Activated T-helper 9 cell treated with anti-CD3 and anti-CD28 coated beads, Interleukin-2, amount 50 U/mL, for 16 hours (primary cell): ENCODE results near the gene MAL.

Source experiments
- DNase-seq: peaks from one replicate; pipeline ENCODE4 v3.0.0-alpha.2; 2020; ENCODE audit warnings: low read depth

MAL gene

GRCh38 chr2:95016616-95017015 is 8.9 kb upstream of the MAL start:
- DNase-seq: no peak

- no peak for DNase-seq
Measured at GRCh38 chr2:95017071-95017501, 8.4 kb upstream of the MAL start.

DNA sequence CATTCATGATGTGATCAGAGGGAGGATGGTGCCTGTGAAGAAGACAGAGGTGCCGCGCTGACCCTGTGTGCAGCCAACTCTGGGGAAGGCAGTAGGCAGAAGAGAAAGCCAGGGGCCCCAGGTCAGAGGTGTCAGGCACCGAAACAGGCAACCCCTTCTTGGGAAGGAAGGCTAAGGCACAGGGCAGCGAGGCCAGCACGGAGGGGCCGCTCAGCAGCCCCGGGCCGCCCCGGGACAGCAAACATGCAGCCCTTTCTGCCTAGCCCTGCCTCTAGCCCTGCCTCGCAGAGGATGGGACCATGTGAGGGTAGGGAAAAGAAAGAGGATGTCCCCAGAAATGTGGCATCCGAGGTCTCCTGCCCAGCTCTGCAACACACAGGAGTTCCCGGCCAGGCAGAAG is 7.7 kb upstream of the MAL start:
- no peak for DNase-seq

DNA sequence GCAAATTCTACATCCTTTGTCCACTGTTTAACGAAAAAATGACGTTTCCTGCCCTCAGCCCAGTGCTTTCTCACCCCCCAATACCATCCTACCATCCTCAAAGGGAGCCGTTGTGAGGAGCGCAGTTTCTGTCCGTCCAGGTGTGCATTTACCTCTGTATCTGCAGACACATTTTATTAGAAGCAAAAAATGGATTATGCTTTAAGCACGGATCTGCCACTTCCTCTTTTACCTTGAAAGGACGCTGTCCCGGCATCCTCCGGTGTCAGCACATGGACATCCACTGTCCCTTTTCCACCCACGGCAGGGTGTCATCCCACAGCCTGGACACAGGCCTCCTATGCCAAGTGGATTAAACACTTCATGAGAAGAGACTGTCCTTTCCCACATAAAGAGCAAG is 7.2 kb upstream of the MAL start:
- DNase-seq: no peak

DNA sequence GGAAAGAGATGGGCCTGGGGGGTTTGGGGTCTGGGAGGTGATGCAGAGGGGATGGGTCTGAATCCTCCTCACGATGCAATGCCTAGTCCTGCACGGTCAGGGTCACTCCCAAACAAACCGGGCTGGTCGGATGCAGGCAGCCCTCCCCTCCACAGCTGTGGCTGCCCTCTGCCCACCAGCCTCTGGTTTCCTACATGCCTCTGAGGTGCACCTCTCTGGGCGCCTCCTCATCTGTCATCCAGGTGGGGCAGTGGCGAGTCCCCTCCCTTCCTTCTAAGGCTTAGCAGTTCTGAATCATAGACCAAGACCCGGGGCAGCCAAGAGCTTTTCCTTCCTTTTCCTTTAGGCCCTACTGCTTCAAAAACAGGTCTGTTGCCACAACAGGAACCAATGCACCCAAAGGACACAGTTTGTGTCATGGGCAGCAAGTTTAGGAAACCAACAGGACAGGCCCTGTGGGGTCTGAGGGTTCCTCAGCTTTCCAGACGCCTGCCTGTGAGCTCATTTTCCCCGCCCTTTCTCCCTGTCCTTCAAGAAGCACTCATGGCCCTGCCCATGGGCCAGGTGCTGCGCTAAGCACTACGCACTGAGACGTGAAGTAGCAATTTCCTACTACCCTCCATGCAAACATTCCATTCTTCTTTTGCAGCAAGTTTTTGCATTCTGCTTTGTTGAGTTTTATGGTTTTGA is 6.5 kb upstream of the MAL start:
- no peak for DNase-seq

DNA sequence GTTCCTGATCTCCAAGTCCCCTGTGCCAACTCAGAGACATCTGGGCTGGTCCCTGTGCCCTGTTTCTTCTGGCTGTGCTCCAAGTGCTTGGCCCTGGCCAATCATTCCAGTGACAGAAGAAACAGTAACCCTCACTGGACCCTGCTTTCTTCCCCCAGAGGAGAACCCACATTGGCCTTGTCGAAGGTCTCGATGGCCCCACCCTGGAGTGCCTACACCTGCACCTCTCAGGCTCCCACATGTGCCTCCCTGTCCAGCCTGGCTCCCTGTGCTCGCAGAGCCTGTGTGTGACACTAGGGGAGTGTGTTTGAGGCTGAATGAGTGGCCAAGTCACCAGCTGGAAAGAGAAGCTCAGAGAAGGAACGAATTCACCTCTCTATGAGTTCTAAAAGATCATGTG is 5.9 kb upstream of the MAL start:
- no peak for DNase-seq

GRCh38 chr2:95020275-95021022 is 5.1 kb upstream of the MAL start:
- DNase-seq: no peak

DNA sequence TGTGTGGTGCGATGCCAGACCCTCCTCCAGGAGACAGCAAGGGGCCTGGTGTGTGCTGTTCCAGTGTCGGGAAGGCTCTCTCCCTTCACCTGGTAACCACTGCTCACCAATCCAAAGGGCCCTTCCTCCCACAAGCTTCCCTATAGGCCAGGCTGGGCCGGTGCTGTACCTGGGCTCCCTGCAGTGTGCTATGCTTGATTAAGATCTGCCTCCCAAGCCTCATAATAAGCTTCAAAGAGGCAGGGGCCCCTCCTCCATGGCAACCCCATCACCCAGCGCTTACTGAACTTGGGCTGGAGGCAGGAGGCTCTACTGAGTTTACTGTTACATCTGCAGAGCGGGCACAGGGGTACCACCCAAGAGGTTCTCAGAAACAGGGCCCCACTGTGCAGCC is 4.5 kb upstream of the MAL start:
- DNase-seq: no peak

- DNase-seq: no peak
Measured at GRCh38 chr2:95021847-95022246, 3.7 kb upstream of the MAL start.

DNA sequence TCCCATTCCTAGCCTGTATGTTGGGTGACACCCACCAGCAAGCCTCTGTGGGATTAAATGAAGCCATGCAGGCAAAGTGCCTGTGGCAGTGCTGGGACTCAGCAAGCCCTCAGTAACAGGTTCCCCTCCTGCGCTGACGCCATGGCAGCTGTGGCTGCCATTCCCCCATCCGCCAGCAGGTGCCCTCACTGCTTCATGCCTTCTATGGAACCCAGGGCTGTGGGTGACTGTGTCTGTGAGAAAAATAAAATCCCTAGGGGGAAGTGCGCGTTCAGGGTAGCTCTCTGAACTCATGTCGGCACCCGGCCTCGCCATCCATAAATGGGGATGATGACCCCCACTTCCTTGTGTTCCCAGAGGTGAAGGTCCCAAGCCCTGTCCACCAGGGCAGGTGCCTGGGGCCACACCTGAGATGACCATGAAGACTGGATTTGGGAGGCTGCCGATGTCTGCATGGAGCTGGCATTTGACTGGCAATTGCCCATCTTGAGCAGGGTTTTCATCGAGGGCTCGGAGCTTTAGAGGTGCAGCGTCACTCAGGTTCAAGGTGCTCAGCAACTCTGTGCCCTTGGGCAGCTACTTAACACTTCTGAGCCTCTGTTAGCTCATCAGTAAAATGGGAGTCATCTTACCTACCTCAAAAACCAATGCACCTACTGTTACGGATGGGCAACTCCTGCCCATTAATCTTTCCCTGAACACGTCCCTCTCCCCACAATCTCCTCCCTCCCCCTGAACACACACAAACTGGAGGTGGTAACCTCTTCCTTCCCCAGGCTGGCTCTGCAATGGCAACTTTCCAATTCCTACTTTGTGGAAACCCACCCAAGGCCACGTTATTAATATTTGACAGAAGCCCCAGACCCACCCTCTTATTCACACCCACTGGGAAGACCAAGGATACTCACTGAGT is 2.9 kb upstream of the MAL start:
- peak; percentile 72 for DNase-seq

DNA sequence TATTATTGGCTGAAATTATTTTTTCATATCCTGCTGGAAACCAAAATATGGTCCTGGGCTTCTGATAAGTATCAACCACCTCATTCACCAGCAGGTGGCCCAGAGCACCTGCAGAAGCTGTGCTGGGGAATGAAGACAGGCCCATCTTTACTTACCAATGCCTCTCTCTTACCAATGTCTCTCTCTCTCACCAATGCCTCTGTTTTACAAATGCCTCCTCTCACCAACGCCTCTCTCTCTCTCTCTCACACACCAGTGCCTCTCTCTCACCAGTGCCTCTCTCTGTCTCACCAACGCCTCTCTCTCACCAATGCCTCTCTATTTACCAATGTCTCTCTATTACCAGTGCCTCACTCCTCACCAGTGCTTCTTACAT is 2.3 kb upstream of the MAL start:
- DNase-seq: peak; percentile 26

DNA sequence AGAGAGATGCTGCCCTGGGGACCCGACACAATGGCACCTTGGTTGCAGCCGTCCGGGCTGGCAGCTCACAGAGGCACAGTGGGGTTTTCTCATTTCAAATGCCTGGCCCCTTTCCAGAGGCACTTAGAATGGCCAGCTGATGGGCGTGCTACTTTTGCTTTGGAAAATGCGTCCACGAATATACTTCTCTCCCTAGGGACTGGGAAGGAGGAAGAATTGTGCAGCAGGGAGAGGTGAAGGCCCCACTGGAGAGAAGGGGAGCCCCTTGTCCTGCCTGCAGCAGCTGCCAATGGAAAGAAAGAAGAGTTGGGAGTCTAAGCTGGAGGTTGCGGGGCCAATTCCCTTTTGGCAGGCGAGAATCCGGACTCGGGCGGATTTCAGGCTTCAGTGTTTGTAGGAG is 1.1 kb upstream of the MAL start:
- no peak for DNase-seq

- no peak for DNase-seq
Measured at GRCh38 chr2:95024960-95025405, 525 bp upstream of the MAL start.

- DNase-seq: peak; percentile 3
Measured at GRCh38 chr2:95026471-95027368, 1.2 kb downstream of the MAL start.

- no peak for DNase-seq
Measured at GRCh38 chr2:95027369-95027720, 1.8 kb downstream of the MAL start.

GRCh38 chr2:95029898-95030341 is 4.4 kb downstream of the MAL start:
- no peak for DNase-seq

GRCh38 chr2:95030496-95030895 is 5.0 kb downstream of the MAL start:
- DNase-seq: no peak

GRCh38 chr2:95031076-95031725 is 5.7 kb downstream of the MAL start:
- DNase-seq: no peak

DNA sequence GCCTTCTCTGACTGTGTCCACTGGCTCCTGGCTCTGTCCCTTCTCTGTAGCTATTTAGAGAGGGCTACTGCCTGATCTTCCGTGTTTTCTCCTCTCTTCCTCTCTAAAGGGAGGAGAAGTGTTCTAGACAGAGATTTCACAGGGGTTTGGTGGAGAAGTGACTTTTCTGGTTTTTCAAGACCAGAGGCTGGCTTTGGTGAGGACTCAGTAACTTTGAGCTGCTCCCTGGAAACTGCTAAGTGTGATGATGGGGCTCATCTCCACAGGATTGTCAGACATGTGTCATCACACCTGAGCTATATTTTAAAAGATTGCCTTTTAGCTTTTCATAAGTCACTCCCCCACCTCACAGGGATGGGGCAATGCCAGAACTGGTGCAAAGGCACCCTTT is 6.2 kb downstream of the MAL start:
- no peak for DNase-seq

- no peak for DNase-seq
Measured at GRCh38 chr2:95032341-95032740, 6.8 kb downstream of the MAL start.
